OCI-LY1 (cell line): Measurements from ENCODE around the gene DTX3.

Experiments
- H2AFZ ChIP-seq: fragments of 200-600 bp; sonication (generic), shearing (Covaris generic); 2 replicates; pipeline ENCODE4 v1.6.0; 2014; ENCODE audit warnings: antibody characterized with exemption, mild to moderate bottlenecking, low read length
- H3F3A ChIP-seq: fragments of 200-600 bp; sonication (generic), shearing (Covaris generic); 2 replicates; pipeline ENCODE4 v1.6.0; 2014; ENCODE audit warnings: mild to moderate bottlenecking, antibody characterized with exemption, low read length, moderate library complexity; ENCODE audit not compliant: insufficient read depth
- H3K27ac ChIP-seq: fragments of 200-600 bp; sonication (generic); 2 replicates; pipeline ENCODE4 v1.5.1; 2014; ENCODE audit warnings: low read length, mixed run types, mild to moderate bottlenecking, low read depth; ENCODE audit not compliant: poor library complexity, severe bottlenecking
- H3K27me3 ChIP-seq: fragments of 200-600 bp; sonication (generic); 2 replicates; pipeline ENCODE4 v1.6.0; 2014; ENCODE audit warnings: antibody characterized with exemption, mild to moderate bottlenecking, low read length, moderate library complexity; ENCODE audit not compliant: insufficient read depth
- H3K36me3 ChIP-seq: fragments of 200-600 bp; sonication (generic); 2 replicates; pipeline ENCODE4 v1.6.1; 2014; ENCODE audit warnings: mild to moderate bottlenecking, antibody characterized with exemption, low read length, moderate library complexity, mixed read lengths; ENCODE audit not compliant: insufficient read depth
- H3K4me1 ChIP-seq: fragments of 200-600 bp; sonication (generic); 2 replicates; pipeline ENCODE4 v1.5.1; 2014; ENCODE audit warnings: mild to moderate bottlenecking, low read length, moderate library complexity; ENCODE audit not compliant: insufficient read depth, severe bottlenecking
- H3K4me2 ChIP-seq: fragments of 200-600 bp; sonication (generic), shearing (Covaris generic); 2 replicates; pipeline ENCODE4 v1.6.1; 2014; ENCODE audit warnings: low read length
- H3K4me3 ChIP-seq: fragments of 200-600 bp; sonication (generic); 2 replicates; pipeline ENCODE4 v1.5.1; 2014; ENCODE audit warnings: low read length, low read depth, mild to moderate bottlenecking, mixed read lengths; ENCODE audit not compliant: poor library complexity, severe bottlenecking
- H3K79me2 ChIP-seq: fragments of 200-600 bp; shearing (Covaris generic); 2 replicates; pipeline ENCODE4 v1.6.1; 2016; ENCODE audit warnings: mixed run types, low read length, mixed read lengths; ENCODE audit not compliant: insufficient read depth
- H3K9ac ChIP-seq: fragments of 200-600 bp; sonication (generic), shearing (Covaris generic); 2 replicates; pipeline ENCODE4 v1.6.1; 2014; ENCODE audit warnings: mild to moderate bottlenecking, low read length, mixed read lengths
- H3K9me2 ChIP-seq: fragments of 200-600 bp; sonication (generic), shearing (Covaris generic); 2 replicates; pipeline ENCODE4 v1.6.1; 2014; ENCODE audit warnings: low read depth, mild to moderate bottlenecking, low read length, mixed read lengths
- H3K9me3 ChIP-seq: fragments of 200-600 bp; shearing (Covaris generic); 2 replicates; pipeline ENCODE4 v1.6.1; 2014; ENCODE audit warnings: low read length, mixed read lengths
- H4K20me1 ChIP-seq: fragments of 200-600 bp; sonication (generic), shearing (Covaris generic); 2 replicates; pipeline ENCODE4 v1.6.0; 2016; ENCODE audit warnings: mild to moderate bottlenecking, low read length; ENCODE audit not compliant: insufficient read depth
- EZH2 ChIP-seq: fragments of 200-600 bp; sonication (generic), shearing (Covaris generic); IDR thresholded peaks from 2 replicates; pipeline ENCODE4 v1.8.0; 2017; ENCODE audit warnings: borderline replicate concordance, mixed run types, mild to moderate bottlenecking, antibody characterized with exemption, low read length, moderate library complexity, mixed read lengths
- TF ChIP-seq, protein P1 (sequence below): fragments of 200-600 bp; sonication (generic), shearing (Covaris generic); IDR thresholded peaks from 2 replicates; pipeline ENCODE4 v1.5.1; 2017; ENCODE audit warnings: mild to moderate bottlenecking, antibody characterized with exemption, low read length, moderate library complexity, mixed read lengths

Gene DTX3

DNA sequence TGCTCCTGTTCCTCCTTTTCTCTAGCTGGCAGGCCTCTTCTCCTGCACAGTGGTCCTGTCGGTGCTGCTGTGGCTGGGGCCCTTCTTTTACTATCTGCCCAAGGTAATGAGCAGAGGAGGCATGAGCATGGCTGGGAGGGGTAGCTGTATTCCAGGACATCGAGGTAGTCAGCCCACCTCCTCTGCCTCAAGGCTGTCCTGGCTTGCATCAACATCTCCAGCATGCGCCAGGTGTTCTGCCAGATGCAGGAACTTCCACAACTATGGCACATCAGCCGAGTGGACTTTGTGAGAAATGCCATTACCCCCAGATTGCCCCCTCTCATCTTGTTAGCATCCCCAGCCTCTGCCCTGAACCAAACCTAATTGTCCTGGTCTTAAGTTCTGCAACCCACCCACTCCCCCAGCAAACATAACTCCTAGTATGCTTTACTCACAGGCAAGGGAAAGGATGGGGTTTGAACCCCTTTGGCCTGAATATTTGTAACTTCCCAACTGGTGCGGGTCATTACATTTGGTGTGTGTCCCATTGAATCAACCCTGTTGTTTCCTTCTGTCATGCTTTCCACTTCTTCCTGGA lies 19.3 kb downstream of the DTX3 start:
- no peak overlapping the region for H3K4me2 ChIP-seq
- H3K9me2 ChIP-seq: no peaks in the 10 kb centered on the region
- H3F3A ChIP-seq: no peaks in the 10 kb centered on the region
- no peak overlapping the region for H3K9ac ChIP-seq
- no peak overlapping the region for H3K27ac ChIP-seq
- H3K79me2 ChIP-seq: no peaks in the 10 kb centered on the region
- no peaks in the 10 kb centered on the region for H4K20me1 ChIP-seq
- TF ChIP-seq, protein P1, sequence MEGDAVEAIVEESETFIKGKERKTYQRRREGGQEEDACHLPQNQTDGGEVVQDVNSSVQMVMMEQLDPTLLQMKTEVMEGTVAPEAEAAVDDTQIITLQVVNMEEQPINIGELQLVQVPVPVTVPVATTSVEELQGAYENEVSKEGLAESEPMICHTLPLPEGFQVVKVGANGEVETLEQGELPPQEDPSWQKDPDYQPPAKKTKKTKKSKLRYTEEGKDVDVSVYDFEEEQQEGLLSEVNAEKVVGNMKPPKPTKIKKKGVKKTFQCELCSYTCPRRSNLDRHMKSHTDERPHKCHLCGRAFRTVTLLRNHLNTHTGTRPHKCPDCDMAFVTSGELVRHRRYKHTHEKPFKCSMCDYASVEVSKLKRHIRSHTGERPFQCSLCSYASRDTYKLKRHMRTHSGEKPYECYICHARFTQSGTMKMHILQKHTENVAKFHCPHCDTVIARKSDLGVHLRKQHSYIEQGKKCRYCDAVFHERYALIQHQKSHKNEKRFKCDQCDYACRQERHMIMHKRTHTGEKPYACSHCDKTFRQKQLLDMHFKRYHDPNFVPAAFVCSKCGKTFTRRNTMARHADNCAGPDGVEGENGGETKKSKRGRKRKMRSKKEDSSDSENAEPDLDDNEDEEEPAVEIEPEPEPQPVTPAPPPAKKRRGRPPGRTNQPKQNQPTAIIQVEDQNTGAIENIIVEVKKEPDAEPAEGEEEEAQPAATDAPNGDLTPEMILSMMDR: no peak
- no peak for TF ChIP-seq EZH2
- peaks cover 9% of the 10 kb centered on the region for H3K4me1 ChIP-seq
- no peak overlapping the region for H2AFZ ChIP-seq
- H3K36me3 ChIP-seq: no peaks in the 10 kb centered on the region
- H3K9me3 ChIP-seq: no peaks in the 10 kb centered on the region
- no peak overlapping the region for H3K4me3 ChIP-seq
- peaks cover 6% of the 10 kb centered on the region for H3K27me3 ChIP-seq

DNA sequence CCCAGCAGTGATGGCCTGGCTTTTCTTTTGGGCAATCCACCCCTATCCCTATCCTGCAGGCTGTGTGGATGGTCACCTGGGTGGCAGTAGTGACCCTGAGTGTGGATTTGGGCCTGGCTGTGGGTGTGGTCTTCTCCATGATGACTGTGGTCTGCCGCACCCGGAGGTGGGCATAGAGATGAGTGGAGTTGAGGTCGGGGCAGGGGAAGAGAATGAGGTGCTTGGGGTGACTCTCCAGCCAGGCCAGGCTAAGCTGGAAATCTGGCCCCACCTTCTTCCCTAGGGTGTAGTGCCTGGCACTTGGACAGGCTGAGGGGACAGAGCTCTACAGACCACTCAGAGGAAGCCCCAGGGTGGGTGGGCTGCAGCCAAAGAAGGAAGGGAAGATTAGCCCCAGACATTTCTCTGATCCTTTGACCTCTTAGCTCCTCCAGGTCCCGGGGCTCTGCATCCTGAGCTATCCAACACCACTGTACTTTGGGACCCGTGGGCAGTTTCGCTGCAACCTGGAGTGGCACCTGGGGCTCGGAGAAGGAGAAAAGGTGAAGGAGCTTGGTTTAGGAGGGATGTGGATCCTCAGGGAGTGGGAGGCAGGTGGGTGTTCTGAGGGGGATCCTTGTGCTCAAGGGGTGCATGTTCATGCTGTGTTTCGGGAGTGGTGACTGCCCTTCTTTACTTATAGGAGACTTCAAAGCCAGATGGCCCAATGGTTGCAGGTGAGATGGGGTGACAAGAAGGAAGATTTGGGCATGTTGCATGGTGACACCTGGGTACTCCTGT lies 20.0 kb downstream of the DTX3 start:
- Histone ChIP-seq H3K9me2 (no peaks in the 10 kb centered on the region), H3F3A (no peaks in the 10 kb centered on the region), H2AFZ (no peak overlapping the region), H3K79me2 (no peaks in the 10 kb centered on the region), H3K27ac (no peak overlapping the region), H3K4me3 (no peak overlapping the region), H3K27me3 (peaks cover 6% of the 10 kb centered on the region), H3K4me1 (peaks cover 9% of the 10 kb centered on the region), H3K9me3 (no peaks in the 10 kb centered on the region), H4K20me1 (no peaks in the 10 kb centered on the region), H3K36me3 (no peaks in the 10 kb centered on the region), H3K4me2 (no peak overlapping the region), H3K9ac (no peak overlapping the region)
- TF ChIP-seq EZH2: no peak
- TF ChIP-seq, protein P1: no peak

DNA sequence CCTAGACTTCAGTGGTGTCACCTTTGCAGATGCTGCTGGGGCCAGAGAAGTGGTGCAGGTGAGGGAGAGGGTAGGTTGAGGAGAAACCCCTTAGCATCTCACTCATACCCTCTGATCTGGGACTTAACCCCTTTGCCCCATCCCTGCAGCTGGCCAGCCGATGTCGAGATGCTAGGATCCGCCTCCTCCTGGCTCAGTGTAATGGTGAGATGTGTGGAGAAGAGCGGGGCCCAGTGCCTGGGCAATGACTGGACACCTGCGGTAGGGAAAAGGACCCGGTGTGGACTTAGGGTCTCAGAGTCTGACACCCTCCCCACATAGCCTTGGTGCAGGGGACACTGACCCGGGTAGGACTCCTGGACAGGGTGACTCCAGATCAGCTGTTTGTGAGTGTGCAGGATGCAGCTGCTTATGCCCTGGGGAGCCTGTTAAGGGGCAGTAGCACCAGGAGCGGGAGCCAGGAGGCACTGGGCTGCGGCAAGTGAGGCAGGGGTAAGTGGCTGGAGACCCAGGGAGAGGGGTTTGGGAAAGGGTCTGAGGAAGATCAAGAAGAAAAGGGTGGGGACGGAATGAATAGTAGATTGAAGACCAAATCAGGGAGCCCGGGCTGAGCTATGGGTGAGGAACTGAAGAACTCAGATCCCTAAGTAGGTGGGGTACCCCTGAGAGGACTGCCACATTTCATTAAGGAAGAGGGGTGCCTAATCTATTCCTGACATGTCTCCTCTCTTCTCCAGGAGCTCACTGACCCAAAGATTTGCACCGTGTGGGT lies 20.8 kb downstream of the DTX3 start:
- Histone ChIP-seq H3K4me2 (no peak overlapping the region), H4K20me1 (no peaks in the 10 kb centered on the region), H3K27ac (no peak overlapping the region), H3K4me3 (no peak overlapping the region), H3K9me2 (no peaks in the 10 kb centered on the region), H3F3A (no peaks in the 10 kb centered on the region), H2AFZ (no peak overlapping the region), H3K4me1 (peaks cover 9% of the 10 kb centered on the region), H3K27me3 (peaks cover 6% of the 10 kb centered on the region), H3K79me2 (no peaks in the 10 kb centered on the region), H3K9ac (no peak overlapping the region), H3K9me3 (no peaks in the 10 kb centered on the region), H3K36me3 (no peaks in the 10 kb centered on the region)
- TF ChIP-seq, protein P1: no peak
- TF ChIP-seq EZH2: no peak
